IMR-90 (cell line): ENCODE results near the gene CMPK2. TPM values are rescaled to one million over a fixed set of nuclear protein-coding genes. Genes with fewer than 3 reads are reported as not detected.

Source experiments
- ATAC-seq: fragments of 200-7000 bp; cut with Tn5 transposase; 2 replicates; pipeline ENCODE4 v1.9.1; 2020; ENCODE audit warnings: low read depth, mild to moderate bottlenecking, moderate library complexity
- BruUV-seq: library from RNA; stranded (reverse); fragments of 400-500 nt; replicated peaks from 2 replicates; lab custom pipeline; 2021; lab: Mats Ljungman, UMichigan
- CTCF ChIA-PET: fragments of 300-600 bp; formaldehyde crosslinking; extraction: SDS; loops from one replicate; lab custom pipeline; 2021; ENCODE audit warnings: antibody characterized with exemption; lab: Yijun Ruan, JAX
- POLR2A ChIA-PET: fragments of 300-600 bp; sonication (Branson Sonifier 250); formaldehyde crosslinking; loops from one replicate; lab custom pipeline; 2022; ENCODE audit warnings: antibody characterized with exemption; ENCODE audit not compliant: unreplicated experiment; lab: Charles Lee
- DNase-seq: peaks from one replicate; pipeline ENCODE4 v3.0.0; 2013
- H2AFZ ChIP-seq: replicated peaks from 2 replicates; pipeline ENCODE3; 2013; ENCODE audit warnings: low read length, mild to moderate bottlenecking; ENCODE audit not compliant: poor library complexity
- H2AK5ac ChIP-seq: 2 replicates; pipeline ENCODE4 v1.6.1; 2013; ENCODE audit warnings: low read depth, low read length, inconsistent platforms
- H2AK9ac ChIP-seq: replicated peaks from 2 replicates; pipeline ENCODE3; 2013; ENCODE audit warnings: mild to moderate bottlenecking, low read depth, low read length, moderate library complexity; ENCODE audit not compliant: poor library complexity
- H2BK120ac ChIP-seq: 2 replicates; pipeline ENCODE4 v1.6.1; 2013; ENCODE audit warnings: low read depth, low read length, inconsistent platforms
- H2BK15ac ChIP-seq: 3 replicates; pipeline ENCODE4 v1.6.1; 2013; ENCODE audit warnings: low read depth, low read length, inconsistent platforms
- H2BK20ac ChIP-seq: 2 replicates; pipeline ENCODE4 v1.6.1; 2013; ENCODE audit warnings: low read depth, mild to moderate bottlenecking, inconsistent platforms, low read length, moderate library complexity
- H2BK5ac ChIP-seq: 2 replicates; pipeline ENCODE4 v1.6.1; 2013; ENCODE audit warnings: mild to moderate bottlenecking, low read depth, low read length, inconsistent platforms; ENCODE audit not compliant: poor library complexity, severe bottlenecking
- H3K14ac ChIP-seq: replicated peaks from 2 replicates; pipeline ENCODE4 v1.6.1; 2013; ENCODE audit warnings: low read depth, low read length, inconsistent platforms
- H3K18ac ChIP-seq: 2 replicates; pipeline ENCODE4 v1.6.1; 2013; ENCODE audit warnings: low read depth, low read length, control low read depth
- H3K23ac ChIP-seq: 2 replicates; pipeline ENCODE4 v1.6.1; 2013; ENCODE audit warnings: low read depth, low read length, inconsistent platforms
- H3K27ac ChIP-seq: 2 replicates; pipeline ENCODE4 v1.5.1; 2013; ENCODE audit warnings: mild to moderate bottlenecking, control low read depth, low read length; ENCODE audit not compliant: insufficient read depth
- H3K27me3 ChIP-seq: 2 replicates; pipeline ENCODE4 v1.6.1; 2013; ENCODE audit warnings: low read length; ENCODE audit not compliant: control insufficient read depth, insufficient read depth
- H3K36me3 ChIP-seq: 2 replicates; pipeline ENCODE4 v1.6.1; 2013; ENCODE audit warnings: low read length, mixed read lengths; ENCODE audit not compliant: control insufficient read depth, insufficient read depth
- H3K4ac ChIP-seq: 2 replicates; pipeline ENCODE4 v1.6.1; 2013; ENCODE audit warnings: low read depth, low read length, inconsistent platforms
- H3K4me1 ChIP-seq: 2 replicates; pipeline ENCODE4 v1.6.1; 2013; ENCODE audit warnings: low read length, mixed read lengths; ENCODE audit not compliant: control insufficient read depth, insufficient read depth
- H3K4me2 ChIP-seq: 2 replicates; pipeline ENCODE4 v1.6.1; 2013; ENCODE audit warnings: low read depth, mild to moderate bottlenecking, control low read depth, low read length, moderate library complexity
- H3K4me3 ChIP-seq: 2 replicates; pipeline ENCODE4 v1.5.1; 2013; ENCODE audit warnings: low read depth, mild to moderate bottlenecking, control low read depth, low read length, moderate library complexity; ENCODE audit not compliant: insufficient read depth
- H3K56ac ChIP-seq: 2 replicates; pipeline ENCODE4 v1.6.1; 2013; ENCODE audit warnings: low read length, inconsistent platforms; ENCODE audit not compliant: insufficient read depth; ENCODE audit errors: extremely low read depth
- H3K79me1 ChIP-seq, 2 experiments: 2 replicates each; pipeline ENCODE4 v1.6.1; 2013; ENCODE audit warnings: low read length in 2 of 2, inconsistent platforms in 1 of 2, low read depth in 1 of 2
- H3K9ac ChIP-seq: 2 replicates; pipeline ENCODE4 v1.6.1; 2013; ENCODE audit warnings: low read depth, low read length, control low read depth
- H3K9me1 ChIP-seq: 2 replicates; pipeline ENCODE4 v1.6.1; 2013; ENCODE audit warnings: low read length, inconsistent platforms; ENCODE audit not compliant: insufficient read depth
- H3K9me3 ChIP-seq: 2 replicates; pipeline ENCODE4 v1.6.1; 2013; ENCODE audit warnings: low read length; ENCODE audit not compliant: control insufficient read depth, insufficient read depth
- H4K20me1 ChIP-seq: 2 replicates; pipeline ENCODE4 v1.6.1; 2013; ENCODE audit warnings: low read length, inconsistent platforms; ENCODE audit not compliant: insufficient read depth
- H4K5ac ChIP-seq: 2 replicates; pipeline ENCODE4 v1.6.1; 2013; ENCODE audit warnings: mild to moderate bottlenecking, low read depth, low read length, control low read depth
- H4K8ac ChIP-seq, 2 experiments: 2 replicates each; pipeline ENCODE4 v1.6.1; 2013; ENCODE audit warnings: low read depth in 2 of 2, low read length in 2 of 2, control low read depth in 1 of 2, inconsistent platforms in 1 of 2
- H4K91ac ChIP-seq: 2 replicates; pipeline ENCODE4 v1.6.1; 2013; ENCODE audit warnings: low read depth, low read length, inconsistent platforms; ENCODE audit not compliant: insufficient read depth
- BHLHE40 ChIP-seq: fragments of 150-350 bp; IDR thresholded peaks from 2 replicates; pipeline ENCODE4 v1.6.1; 2016; ENCODE audit warnings: mild to moderate bottlenecking, low read depth, low read length
- MAFK ChIP-seq: IDR thresholded peaks from 2 replicates; pipeline ENCODE4 v1.6.1; 2012; ENCODE audit warnings: low read depth, low read length, improper control_type of control experiment
- WGBS, 2 experiments: methylation state at CpG; one replicate each; pipeline versions ENCODE4 v1.1.5 to v1.1.7; 2013; ENCODE audit warnings: missing lambda C conversion rate in 2 of 2; ENCODE audit not compliant: insufficient read length in 1 of 2; ENCODE audit errors: extremely low coverage in 2 of 2; 5-methylcytosine and 5-hydroxymethylcytosine counted together
- dilution Hi-C: fragments of 300-500 bp; cut with HindIII; formaldehyde crosslinking; loops from one replicate; pipeline ENCODE4 v1.14.3; 2018; ENCODE audit warnings: low sequenced_read_pairs; ENCODE audit not compliant: unreplicated experiment
- in situ Hi-C: fragments of 300-500 bp; cut with MboI; formaldehyde crosslinking; loops from 3 replicates; pipeline ENCODE4 v1.14.3; 2019; ENCODE audit warnings: low sequenced_read_pairs, inconsistent platforms, mixed read lengths
- intact Hi-C: fragments of 100-400 bp; cut with micrococcal nuclease; formaldehyde crosslinking; loops from 2 replicates; pipeline ENCODE4 v1.10.0; 2022
- polyA plus RNA-seq, 3 experiments: library from polyadenylated mRNA; depleted of rRNA; stranded (reverse); fragments of >200 nt; gene quantifications; 2 replicates each; pipeline ENCODE4 v1.2.3, GENCODE V29; 2012; ENCODE audit warnings: low replicate concordance in 1 of 3
- total RNA-seq: library from RNA; depleted of rRNA; stranded (reverse); fragments of >200 nt; gene quantifications from 2 replicates; pipeline ENCODE4 v1.2.3, GENCODE V29; 2012

Gene CMPK2
- total and polyA plus RNA-seq, 2 of the 4 experiments (the other 2 are of a cell fraction): 0.03 to 0.18 TPM

DNA sequence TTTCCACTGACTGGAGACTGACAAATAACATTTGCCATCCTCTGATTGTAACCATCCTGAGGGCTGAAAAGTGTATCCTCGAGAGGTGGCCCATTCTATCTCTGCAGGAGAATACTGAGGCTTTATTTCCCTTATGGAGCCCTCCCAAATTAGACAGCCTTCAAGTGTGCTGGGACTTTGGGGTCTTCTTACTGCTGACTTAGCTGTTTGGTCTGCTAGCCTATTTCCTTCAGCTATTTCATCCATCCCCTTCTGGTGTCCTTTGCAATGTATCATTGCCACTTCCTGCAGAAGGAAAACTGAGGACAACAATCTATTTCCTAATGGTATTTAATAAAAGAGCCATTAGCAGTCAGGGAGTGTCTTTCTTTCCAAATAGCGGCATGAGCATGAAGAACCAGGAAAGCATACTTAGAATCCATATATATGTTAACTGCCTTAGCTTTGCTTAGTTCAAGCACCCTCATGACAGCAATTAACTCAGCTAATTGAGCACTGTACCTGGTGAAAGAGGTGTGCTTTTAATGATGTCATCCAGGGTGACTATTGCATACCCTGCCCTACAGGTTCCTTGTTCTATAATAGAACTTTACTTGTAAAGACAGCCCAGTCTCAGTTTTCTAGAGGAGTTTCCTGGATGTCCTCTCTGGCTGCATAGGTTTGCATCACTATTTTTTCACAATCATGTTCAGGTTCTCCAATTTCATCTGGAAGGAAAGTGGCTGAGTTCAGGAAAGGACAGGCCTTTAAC, 24.0 kb downstream of the CMPK2 start:
- TF ChIP-seq MAFK: no peak
- no peak for TF ChIP-seq BHLHE40
- Histone ChIP-seq H4K5ac (no peak overlapping the region), H3K36me3 (no peaks in the 10 kb centered on the region), H3K4me2 (no peak overlapping the region), H3K27ac (no peak overlapping the region), H2AK5ac (no peak overlapping the region), H4K20me1 (no peaks in the 10 kb centered on the region), H3K9ac (no peak overlapping the region), H3K4me1 (no peaks in the 10 kb centered on the region), H2BK15ac (no peak overlapping the region), H3K56ac (no peak overlapping the region), H2BK5ac (no peak overlapping the region), H3K9me1 (no peaks in the 10 kb centered on the region), H3K23ac (no peak overlapping the region), H3K27me3 (no peaks in the 10 kb centered on the region), H3K18ac (no peak overlapping the region), H4K91ac (no peak overlapping the region), H3K9me3 (peaks cover 9% of the 10 kb centered on the region), H2BK120ac (no peak overlapping the region), H2AK9ac (no peak overlapping the region), H2BK20ac (no peak overlapping the region), H4K8ac (no peak overlapping the region), H3K4me3 (no peak overlapping the region), H2AFZ (no peak overlapping the region), H3K14ac (no peak overlapping the region), H3K79me1 (no peaks in the 10 kb centered on the region), H3K4ac (no peak overlapping the region)
- intact Hi-C loops: no loop called here
- BruUV-seq: no TSS peak
- dilution Hi-C loops: no loop called here
- WGBS, 2 experiments: no CpG with 5 or more reads among the region's 2 CpGs
- POLR2A ChIA-PET: no interaction called here
- DNase-seq (no peak), ATAC-seq (no peak)
- in situ Hi-C loops: no loop called here
- CTCF ChIA-PET: no interaction called here
